K562 (cell line): ENCODE measurements around the gene RUNX3. TPM values are rescaled to one million over a fixed set of nuclear protein-coding genes. Genes with fewer than 3 reads are reported as not detected.
A peak's percentile ranks its signal among the peaks of the same experiment; 100 is the strongest.

Experiments
- ATAC-seq: fragments of 200-7000 bp; cut with Tn5 transposase; 3 replicates; pipeline ENCODE4 v1.9.1; 2020; ENCODE audit warnings: moderate library complexity
- BruUV-seq: library from RNA; stranded (reverse); fragments of 400-500 nt; replicated peaks from 2 replicates; lab custom pipeline; 2021; lab: Mats Ljungman, UMichigan
- CTCF ChIA-PET: fragments of 300-600 bp; formaldehyde crosslinking; extraction: SDS; loops from one replicate; lab custom pipeline; 2021; ENCODE audit warnings: low intra/inter-chr PET ratio; lab: Yijun Ruan, JAX
- POLR2A ChIA-PET: fragments of 300-600, 350-650 bp; sonication (Branson Sonifier 250); formaldehyde crosslinking; extraction: SDS; loops from one replicate; lab custom pipeline; 2021; ENCODE audit warnings: antibody characterized with exemption, inconsistent platforms; lab: Yijun Ruan, JAX
- DNase-seq, 4 experiments: peaks; one replicate each; pipeline versions ENCODE4 v3.0.0 to v3.0.0-alpha.2; 2011 to 2018; ENCODE audit warnings: low spot score in 3 of 4, mixed read lengths in 3 of 4; ENCODE audit errors: extremely low read depth in 1 of 4
- FAIRE-seq: peaks from 2 replicates; lab custom pipeline; 2011; peaks lifted over from hg19 to GRCh38; lab: Jason Lieb, UNC
- H2AFZ ChIP-seq: 2 replicates; pipeline ENCODE4 v1.6.0; 2011; ENCODE audit warnings: low read depth, low read length, control low read depth, inconsistent platforms
- H3K27ac ChIP-seq: fragments of 200-600 bp; 3 replicates; pipeline ENCODE4 v1.8.0; 2011; ENCODE audit warnings: low read depth, mild to moderate bottlenecking, control low read depth, inconsistent platforms, low read length, moderate library complexity, mixed read lengths; ENCODE audit errors: extremely low read depth
- H3K27me3 ChIP-seq, 2 experiments: fragments of 300-600 bp in 1 of 2; 2 replicates in 1 of 2; 3 replicates in 1 of 2; pipeline versions ENCODE4 v1.6.0 to v1.8.0; 2011; ENCODE audit warnings: inconsistent platforms in 2 of 2, low read length in 2 of 2, mild to moderate bottlenecking in 1 of 2, mixed read lengths in 1 of 2, moderate library complexity in 1 of 2; ENCODE audit not compliant: control insufficient read depth in 2 of 2, insufficient read depth in 2 of 2
- H3K36me3 ChIP-seq: fragments of 300-600 bp; 3 replicates; pipeline ENCODE4 v1.8.0; 2011; ENCODE audit warnings: mild to moderate bottlenecking, low read length, inconsistent platforms; ENCODE audit not compliant: control insufficient read depth, insufficient read depth
- H3K4me1 ChIP-seq, 2 experiments: fragments of 200-600 bp in 1 of 2; replicated peaks in 1 of 2; 2 replicates in 1 of 2; 3 replicates in 1 of 2; pipeline versions ENCODE4 v1.5.1 to v1.8.0; 2011; ENCODE audit warnings: inconsistent platforms in 2 of 2, low read length in 2 of 2, mild to moderate bottlenecking in 1 of 2, mixed read lengths in 1 of 2, moderate library complexity in 1 of 2; ENCODE audit not compliant: control insufficient read depth in 2 of 2, insufficient read depth in 2 of 2
- H3K4me2 ChIP-seq: 2 replicates; pipeline ENCODE4 v1.6.1; 2011; ENCODE audit warnings: low read length, control low read depth, inconsistent platforms, mixed read lengths; ENCODE audit not compliant: insufficient read depth
- H3K4me3 ChIP-seq: fragments of 200-600 bp; sonication (generic), shearing (Covaris generic); 2 replicates; pipeline ENCODE4 v1.5.1; 2016; ENCODE audit warnings: control low read depth, inconsistent platforms
- H3K79me2 ChIP-seq: fragments of 200-600 bp; 3 replicates; pipeline ENCODE4 v1.8.0; 2011; ENCODE audit warnings: low read length, inconsistent platforms; ENCODE audit not compliant: control insufficient read depth, insufficient read depth
- H3K9ac ChIP-seq, 2 experiments: 2 replicates each; pipeline versions ENCODE4 v1.6.0 to v1.6.1; 2011; ENCODE audit warnings: low read depth in 2 of 2, low read length in 2 of 2, control low read depth in 1 of 2, inconsistent platforms in 1 of 2, mild to moderate bottlenecking in 1 of 2, mixed read lengths in 1 of 2; ENCODE audit not compliant: insufficient read depth in 1 of 2
- H3K9me1 ChIP-seq: one replicate; pipeline ENCODE4 v1.6.0; 2011; ENCODE audit warnings: inconsistent platforms, mild to moderate bottlenecking, low read length, moderate library complexity; ENCODE audit not compliant: control insufficient read depth, insufficient read depth
- H3K9me3 ChIP-seq: replicated peaks from 2 replicates; pipeline ENCODE4 v1.5.1; 2011; ENCODE audit warnings: low read depth, low read length, inconsistent platforms; ENCODE audit not compliant: control insufficient read depth, insufficient read depth
- H4K20me1 ChIP-seq: replicated peaks from 2 replicates; pipeline ENCODE4 v1.6.1; 2011; ENCODE audit warnings: low read length, inconsistent platforms, mixed read lengths; ENCODE audit not compliant: control insufficient read depth, insufficient read depth
- E2F6 ChIP-seq, 2 experiments: IDR thresholded peaks; 2 replicates each; pipeline ENCODE4 v1.6.1; 2011; ENCODE audit warnings: borderline replicate concordance in 1 of 2, control low read depth in 1 of 2, low read depth in 1 of 2, low read length in 1 of 2, mild to moderate bottlenecking in 1 of 2, mixed read lengths in 1 of 2, moderate library complexity in 1 of 2; ENCODE audit not compliant: insufficient read depth in 1 of 2, insufficient read length in 1 of 2, poor library complexity in 1 of 2, severe bottlenecking in 1 of 2; ENCODE audit errors: extremely low read depth in 1 of 2
- ETV1 ChIP-seq: fragments of 450-650 bp; conservative IDR thresholded peaks from 2 replicates; pipeline ENCODE4 v1.6.1; 2016; ENCODE audit warnings: missing genetic modification characterization, control low read depth, low read depth, missing compliant biosample characterization
- RAD51 ChIP-seq: fragments of 450-650 bp; IDR thresholded peaks from 2 replicates; pipeline ENCODE4 v1.7.1; 2016; ENCODE audit warnings: low read depth, mild to moderate bottlenecking, borderline replicate concordance
- RFX1 ChIP-seq: fragments of 450-650 bp; IDR thresholded peaks from 2 replicates; pipeline ENCODE4 v1.6.1; 2016; ENCODE audit warnings: mild to moderate bottlenecking, moderate library complexity
- TSC22D4 ChIP-seq: fragments of 450-650 bp; IDR thresholded peaks from 2 replicates; pipeline ENCODE4 v1.6.1; 2016; ENCODE audit warnings: missing genetic modification characterization, missing biosample characterization, control low read depth
- ZBTB33 ChIP-seq: sonication (generic); formaldehyde crosslinking; IDR thresholded peaks from 2 replicates; pipeline ENCODE4 v1.8.1; 2023; ENCODE audit warnings: mild to moderate bottlenecking, missing genetic modification reagents
- ZNF184 ChIP-seq: sonication (generic); formaldehyde crosslinking; IDR thresholded peaks from 2 replicates; pipeline ENCODE4 v1.5.0; 2020; ENCODE audit warnings: missing genetic modification reagents
- ZNF395 ChIP-seq: fragments of 200-800 bp; sonication (Bioruptor generic); IDR thresholded peaks from 2 replicates; pipeline ENCODE4 v1.6.1; 2017; ENCODE audit warnings: missing genetic modification characterization, missing compliant biosample characterization
- ZNF449 ChIP-seq: fragments of 250-450 bp; sonication (Bioruptor Pico); IDR thresholded peaks from 2 replicates; pipeline ENCODE4 v1.8.0; 2022; ENCODE audit warnings: moderate library complexity, mild to moderate bottlenecking, inconsistent platforms
- WGBS: fragments of 100-300 bp; shearing (Covaris generic); methylation state at CpG from one replicate; pipeline ENCODE4 v1.1.6; 2016; ENCODE audit warnings: low coverage, mixed read lengths; ENCODE audit not compliant: insufficient coverage; ENCODE audit errors: missing lambda C conversion rate; 5-methylcytosine and 5-hydroxymethylcytosine counted together
- in situ Hi-C: fragments of 300-500 bp; cut with MboI; formaldehyde crosslinking; loops from 4 replicates; pipeline ENCODE4 v1.15.0; 2018; ENCODE audit warnings: inconsistent platforms, mixed read lengths
- intact Hi-C: fragments of 100-400 bp; cut with micrococcal nuclease; formaldehyde crosslinking; loops from 2 replicates; pipeline ENCODE4 v1.14.2; 2022
- polyA plus RNA-seq, 8 experiments: library from polyadenylated mRNA; depleted of rRNA in 4 of 8; stranded (reverse) in 5 of 8; unstranded in 3 of 8; fragments of >200 nt; fragmentation: Nextera tagmentation in 2 of 8; fragmentation: Illumina TruSeq in 1 of 8; extraction: Ambion mirVana in 2 of 8; extraction: Trizol in 1 of 8; gene quantifications; 2 replicates each; pipeline versions ENCODE4 v1.2.1 to v1.2.3, GENCODE V29; 2011 to 2014; ENCODE audit warnings: inconsistent platforms in 1 of 8, missing spikeins in 1 of 8
- total RNA-seq, 7 experiments: library from RNA; depleted of rRNA in 6 of 7; stranded (reverse); fragments of >200 nt in 6 of 7; fragmentation: Illumina TruSeq in 2 of 7; extraction: Trizol in 2 of 7; gene quantifications; 2 replicates each; pipeline versions ENCODE4 v1.2.1 to v1.2.3, GENCODE V29; 2011 to 2021; ENCODE audit warnings: low replicate concordance in 1 of 7

The RUNX3 gene
- total and polyA plus RNA-seq, 9 of the 15 experiments (the other 6 are each of a cell fraction or from before 2014, with no cell fraction given): 0.01 to 0.64 (median 0.09) TPM

- WGBS: 35% methylated on average over 49 of the region's 129 CpGs
- no peak for FAIRE-seq
- H3K9me1 ChIP-seq: no peaks in the 10 kb centered on the region
- no peak overlapping the region for H3K9ac ChIP-seq
- peak in 2 of 4 experiments; percentile 39 to 45 for DNase-seq
- no peak overlapping the region for H3K27ac ChIP-seq
- no peak overlapping the region for H3K4me2 ChIP-seq
- peaks cover 0 to 34% of the 10 kb centered on the region in 2 experiments; a peak in 2 of 5 replicates for H3K4me1 ChIP-seq
- peaks cover 73 to 94% of the 10 kb centered on the region in 2 experiments for H3K27me3 ChIP-seq
- intact Hi-C loops: loop anchor here (5.0 kb wide), 1 partner anchor 108 kb away; no protein-coding TSS in a partner anchor
- BruUV-seq: no TSS peak
- POLR2A ChIA-PET: interaction anchor here (0.5 to 1.2 kb wide), 2 partner anchors 15 to 68 kb away, joined by 3 to 4 read pairs; no protein-coding TSS in a partner anchor
- peaks cover 16% of the 10 kb centered on the region for H4K20me1 ChIP-seq
- no peaks in the 10 kb centered on the region for H3K79me2 ChIP-seq
- no peak for ATAC-seq
- no peak overlapping the region for H3K4me3 ChIP-seq
- TF ChIP-seq TSC22D4 (tag) (no peak), RFX1 (no peak), RAD51 (no peak), ZNF449 (CRISPR knock-in tag) (no peak), ZNF184 (CRISPR knock-in tag) (no peak), ZBTB33 (0 out of 2 replicates have a peak, but pooled peaks have one; percentile 13), ETV1 (tag) (no peak), E2F6 (IDR thresholded peaks at IDR 0.05; ENCODE audit: borderline replicate concordance in 1 of 2, extremely low read depth in 1 of 2, insufficient read depth in 1 of 2, insufficient read length in 1 of 2, low read depth in 1 of 2, low read length in 1 of 2, poor library complexity in 1 of 2, severe bottlenecking in 1 of 2) (peak in 1 of 2 experiments; percentile 43), ZNF395 (CRISPR knock-in tag) (no peak)
- in situ Hi-C loops: loop anchor here (5.0 kb wide), 1 partner anchor 173 kb away; no protein-coding TSS in a partner anchor
- no peak overlapping the region for H2AFZ ChIP-seq
- CTCF ChIA-PET: no interaction called here
- no peaks in the 10 kb centered on the region for H3K36me3 ChIP-seq
- no peaks in the 10 kb centered on the region for H3K9me3 ChIP-seq
These were observed 447 bp downstream of the RUNX3 start for GRCh38 chr1:24929398-24930259.
